Skeletal muscle satellite cell (primary cell): ENCODE data around the gene PRKD2. TPM values are rescaled to one million over a fixed set of nuclear protein-coding genes. Genes with fewer than 3 reads are reported as not detected.
A peak's percentile ranks its signal among the peaks of the same experiment; 100 is the strongest.
"Not testable (repeated sequence)": the region's sequence is repeated elsewhere in the genome, so short reads cannot be mapped to it uniquely, and the experiment has no call there.

Source experiments
- H3K27me3 ChIP-seq: 2 replicates; pipeline ENCODE4 v1.7.0; 2013; ENCODE audit warnings: low read length; ENCODE audit not compliant: control insufficient read depth, insufficient read depth
- H3K36me3 ChIP-seq: 2 replicates; pipeline ENCODE4 v1.7.0; 2013; ENCODE audit warnings: mild to moderate bottlenecking, control low read depth, low read length; ENCODE audit not compliant: insufficient read depth
- H3K4me1 ChIP-seq: 2 replicates; pipeline ENCODE4 v1.7.0; 2013; ENCODE audit warnings: low read length; ENCODE audit not compliant: control insufficient read depth, insufficient read depth
- H3K4me2 ChIP-seq: 2 replicates; pipeline ENCODE4 v1.7.0; 2013; ENCODE audit warnings: mild to moderate bottlenecking, low read length
- H3K4me3 ChIP-seq: 2 replicates; pipeline ENCODE4 v1.7.0; 2013; ENCODE audit warnings: low read length
- H3K9ac ChIP-seq: 2 replicates; pipeline ENCODE4 v1.7.0; 2013; ENCODE audit warnings: mild to moderate bottlenecking, low read depth, low read length, moderate library complexity
- H3K9me3 ChIP-seq: replicated peaks from 2 replicates; pipeline ENCODE4 v1.7.0; 2013; ENCODE audit warnings: mild to moderate bottlenecking, control low read depth, low read length
- small RNA-seq: library from RNA; depleted of rRNA; stranded (forward); fragments of <200 nt; gene quantifications from one replicate; pipeline ENCODE3, GENCODE V24; 2012

Gene PRKD2

GRCh38 chr19:46631481-46631880 lies 85.4 kb downstream of the PRKD2 start:
- H3K4me3 ChIP-seq, result no peak overlapping the region
- no peaks in the 10 kb centered on the region for H3K36me3 ChIP-seq
- H3K9ac ChIP-seq, result no peak overlapping the region
- peaks cover 24% of the 10 kb centered on the region for H3K27me3 ChIP-seq
- no peaks in the 10 kb centered on the region for H3K9me3 ChIP-seq
- H3K4me2 ChIP-seq, result no peak overlapping the region
- peaks cover 15% of the 10 kb centered on the region for H3K4me1 ChIP-seq

GRCh38 chr19:46630586-46631205 lies 86.2 kb downstream of the PRKD2 start:
- no peak overlapping the region for H3K4me2 ChIP-seq
- H3K9ac ChIP-seq, result no peak overlapping the region
- peaks cover 16% of the 10 kb centered on the region for H3K4me1 ChIP-seq
- H3K4me3 ChIP-seq, result no peak overlapping the region
- H3K27me3 ChIP-seq, result peaks cover 18% of the 10 kb centered on the region
- H3K9me3 ChIP-seq, result no peaks in the 10 kb centered on the region
- no peaks in the 10 kb centered on the region for H3K36me3 ChIP-seq

GRCh38 chr19:46629546-46630025 lies 87.3 kb downstream of the PRKD2 start:
- Histone ChIP-seq H3K4me2 (no peak overlapping the region), H3K9ac (no peak overlapping the region), H3K4me1 (peaks cover 25% of the 10 kb centered on the region), H3K9me3 (no peaks in the 10 kb centered on the region), H3K27me3 (peaks cover 11% of the 10 kb centered on the region), H3K4me3 (no peak overlapping the region), H3K36me3 (no peaks in the 10 kb centered on the region)

GRCh38 chr19:46628970-46629369 lies 87.9 kb downstream of the PRKD2 start:
- not testable (repeated sequence) for H3K9ac ChIP-seq, H3K9me3 ChIP-seq, H3K36me3 ChIP-seq, H3K4me2 ChIP-seq, H3K4me3 ChIP-seq
- peaks cover 10% of the 10 kb centered on the region for H3K27me3 ChIP-seq
- peaks cover 23% of the 10 kb centered on the region for H3K4me1 ChIP-seq

- Histone ChIP-seq H3K4me3 (no peak overlapping the region), H3K9me3 (no peaks in the 10 kb centered on the region), H3K4me2 (no peak overlapping the region), H3K9ac (no peak overlapping the region), H3K4me1 (peaks cover 21% of the 10 kb centered on the region), H3K27me3 (peaks cover 4% of the 10 kb centered on the region), H3K36me3 (no peaks in the 10 kb centered on the region)
These were observed 90.5 kb downstream of the PRKD2 start for GRCh38 chr19:46626446-46626845.

GRCh38 chr19:46625731-46626130 lies 91.2 kb downstream of the PRKD2 start:
- H3K36me3 ChIP-seq, result no peaks in the 10 kb centered on the region
- H3K4me3 ChIP-seq, result no peak overlapping the region
- H3K27me3 ChIP-seq, result peaks cover 10% of the 10 kb centered on the region
- peaks cover 20% of the 10 kb centered on the region for H3K4me1 ChIP-seq
- H3K4me2 ChIP-seq, result no peak overlapping the region
- no peak overlapping the region for H3K9ac ChIP-seq
- H3K9me3 ChIP-seq, result no peaks in the 10 kb centered on the region

GRCh38 chr19:46624958-46625661 lies 91.8 kb downstream of the PRKD2 start, which contains the start of gene PTGIR:
Gene PTGIR, minus strand, starts transcription at chr19:46625089. Its CDS starts 864 bp downstream, at chr19:46624225.
- Histone ChIP-seq H3K4me3 (no peak within 1 kb of the TSS), H3K9ac (no peak within 1 kb of the TSS), H3K4me2 (peak within 1 kb of the TSS; percentile 52), H3K36me3 (no peaks in the 10 kb centered on the region), H3K27me3 (peaks cover 10% of the 10 kb centered on the region), H3K9me3 (no peaks in the 10 kb centered on the region), H3K4me1 (peaks cover 18% of the 10 kb centered on the region)

Small RNAs within 50 kb of the gene (small RNA-seq; reads per million reads assigned to genes)
- gene MIR320E, result not detected
- gene RF00019, result not detected
- gene RN7SL364P, result not detected
